Activated CD8-positive, alpha-beta T cell treated with anti-CD3 and anti-CD28 coated beads for 36 hours (primary cell): ENCODE results near the gene HOXA1. TPM values are rescaled to one million over a fixed set of nuclear protein-coding genes. Genes with fewer than 3 reads are reported as not detected.

Experiments
- ATAC-seq: fragments of 200-7000 bp; cut with Tn5 transposase; one replicate; pipeline ENCODE4 v1.10.0; 2021; ENCODE audit warnings: mild to moderate bottlenecking, moderate library complexity
- CTCF ChIA-PET: fragments of 350-600 bp; sonication (Branson Sonifier 250); formaldehyde crosslinking; loops from one replicate; lab custom pipeline; 2021; ENCODE audit warnings: antibody characterized with exemption; lab: Charles Lee
- POLR2A ChIA-PET: fragments of 350-600 bp; sonication (Branson Sonifier 250); formaldehyde crosslinking; loops from one replicate; lab custom pipeline; 2021; ENCODE audit warnings: antibody characterized with exemption; lab: Charles Lee
- DNase-seq: peaks from one replicate; pipeline ENCODE4 v3.0.0-alpha.2; 2020
- H3K27ac Mint-ChIP-seq: one replicate; pipeline ENCODE4 v1.8.0; 2021; ENCODE audit warnings: mild to moderate bottlenecking, mixed read lengths
- H3K27me3 Mint-ChIP-seq: one replicate; pipeline ENCODE4 v1.8.0; 2021; ENCODE audit warnings: mixed read lengths
- H3K36me3 Mint-ChIP-seq: one replicate; pipeline ENCODE4 v1.8.0; 2021; ENCODE audit warnings: low read depth, mixed read lengths
- H3K4me1 Mint-ChIP-seq: one replicate; pipeline ENCODE4 v1.8.0; 2021; ENCODE audit warnings: low read depth, mixed read lengths
- H3K4me3 Mint-ChIP-seq: one replicate; pipeline ENCODE4 v1.8.0; 2021; ENCODE audit warnings: mild to moderate bottlenecking, moderate library complexity, mixed read lengths
- H3K9me3 Mint-ChIP-seq: one replicate; pipeline ENCODE4 v1.8.0; 2021; ENCODE audit warnings: mixed read lengths
- intact Hi-C: fragments of 100-400 bp; cut with micrococcal nuclease; formaldehyde crosslinking; loops from one replicate; pipeline ENCODE4 v1.10.0; 2022
- total RNA-seq, 2 experiments: library from RNA; stranded (reverse); gene quantifications; one replicate each; pipeline ENCODE4 v1.2.3, GENCODE V29; 2021
- TF ChIP-seq, protein P1 (sequence below): fragments of 200-600 bp; IDR thresholded peaks from one replicate; pipeline ENCODE4 v1.8.0; 2022; ENCODE audit warnings: antibody characterized with exemption, mild to moderate bottlenecking

The HOXA1 gene
- total RNA-seq, 2 experiments from 2014 or later, result 0.25 TPM

DNA sequence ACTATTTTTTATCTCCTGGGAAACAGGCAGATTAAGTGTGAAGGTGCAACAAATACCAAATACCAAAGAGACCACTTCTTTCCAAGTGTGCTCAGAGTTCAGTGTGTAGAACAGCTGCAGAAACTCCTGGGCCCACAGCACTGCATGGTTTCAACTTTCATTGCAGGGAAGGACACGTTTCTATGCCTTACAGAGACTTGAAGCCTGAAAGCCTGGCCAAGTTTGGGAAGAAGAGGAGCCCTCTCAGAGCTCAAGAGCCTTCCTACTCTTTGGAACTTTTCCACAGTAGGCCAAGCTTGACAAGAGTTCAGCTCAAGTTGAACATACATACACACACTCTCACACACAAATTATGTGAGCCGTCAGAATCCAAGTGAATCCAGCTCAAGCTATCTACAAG, 32.2 kb upstream of the HOXA1 start:
- ATAC-seq, result no peak
- Mint-ChIP-seq H3K36me3 (peaks cover 3% of the 10 kb centered on the region), H3K4me1 (no peaks in the 10 kb centered on the region), H3K27me3 (peaks cover 23% of the 10 kb centered on the region), H3K9me3 (no peaks in the 10 kb centered on the region), H3K27ac (no peak overlapping the region), H3K4me3 (no peak overlapping the region)
- no peak for DNase-seq
- POLR2A ChIA-PET, result no interaction called here
- TF ChIP-seq, protein P1, sequence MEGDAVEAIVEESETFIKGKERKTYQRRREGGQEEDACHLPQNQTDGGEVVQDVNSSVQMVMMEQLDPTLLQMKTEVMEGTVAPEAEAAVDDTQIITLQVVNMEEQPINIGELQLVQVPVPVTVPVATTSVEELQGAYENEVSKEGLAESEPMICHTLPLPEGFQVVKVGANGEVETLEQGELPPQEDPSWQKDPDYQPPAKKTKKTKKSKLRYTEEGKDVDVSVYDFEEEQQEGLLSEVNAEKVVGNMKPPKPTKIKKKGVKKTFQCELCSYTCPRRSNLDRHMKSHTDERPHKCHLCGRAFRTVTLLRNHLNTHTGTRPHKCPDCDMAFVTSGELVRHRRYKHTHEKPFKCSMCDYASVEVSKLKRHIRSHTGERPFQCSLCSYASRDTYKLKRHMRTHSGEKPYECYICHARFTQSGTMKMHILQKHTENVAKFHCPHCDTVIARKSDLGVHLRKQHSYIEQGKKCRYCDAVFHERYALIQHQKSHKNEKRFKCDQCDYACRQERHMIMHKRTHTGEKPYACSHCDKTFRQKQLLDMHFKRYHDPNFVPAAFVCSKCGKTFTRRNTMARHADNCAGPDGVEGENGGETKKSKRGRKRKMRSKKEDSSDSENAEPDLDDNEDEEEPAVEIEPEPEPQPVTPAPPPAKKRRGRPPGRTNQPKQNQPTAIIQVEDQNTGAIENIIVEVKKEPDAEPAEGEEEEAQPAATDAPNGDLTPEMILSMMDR, result no peak
- intact Hi-C loops, result no loop called here
- CTCF ChIA-PET, result interaction anchor here (1.1 to 1.9 kb wide), 3 partner anchors 22 to 51 kb away, joined by 3 to 5 read pairs (median 3); no protein-coding TSS in a partner anchor

DNA sequence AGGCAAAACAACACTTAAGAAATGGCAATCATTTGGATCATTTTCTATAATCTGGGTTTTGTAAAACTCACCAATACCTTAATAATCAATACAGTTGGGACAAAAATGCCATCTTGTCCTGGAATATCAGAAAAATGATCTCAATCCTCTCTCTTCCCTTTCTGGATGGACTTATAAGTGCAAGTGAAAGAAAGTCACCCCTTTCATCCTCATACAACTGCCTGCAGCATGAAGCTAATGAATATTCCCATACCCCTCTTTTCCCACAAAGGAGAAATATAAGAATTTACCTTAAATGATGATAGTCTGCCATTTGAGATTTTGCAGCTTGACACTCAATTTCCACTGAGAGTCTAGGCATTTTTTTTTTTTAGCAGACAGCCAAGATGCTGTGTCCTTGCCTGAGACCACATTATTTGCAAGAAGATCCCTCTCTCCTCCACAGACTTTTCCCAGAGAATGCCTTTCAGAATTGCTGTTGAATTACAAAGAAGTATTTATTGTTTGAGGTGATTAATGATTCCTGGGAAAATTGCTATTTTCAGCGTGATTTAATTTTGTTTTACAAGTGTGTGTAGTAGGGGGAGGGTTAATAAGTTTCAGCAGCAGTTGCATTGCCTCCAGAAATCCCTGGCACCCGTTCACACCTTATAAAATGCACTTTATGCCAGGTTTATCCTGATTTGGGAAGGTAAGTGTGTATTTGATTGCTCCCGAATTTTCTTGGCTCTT, 31.0 kb upstream of the HOXA1 start:
- Mint-ChIP-seq H3K4me1 (no peaks in the 10 kb centered on the region), H3K9me3 (no peaks in the 10 kb centered on the region), H3K4me3 (no peak overlapping the region), H3K27me3 (peaks cover 16% of the 10 kb centered on the region), H3K27ac (no peak overlapping the region), H3K36me3 (peaks cover 3% of the 10 kb centered on the region)
- intact Hi-C loops, result no loop called here
- ChIA-PET POLR2A (interaction anchor here (0.7 kb wide), 1 partner anchor 37 kb away, joined by 3 read pairs; no protein-coding TSS in a partner anchor), CTCF (no interaction called here)
- TF ChIP-seq, protein P1, result no peak
- ATAC-seq (no peak), DNase-seq (no peak)

DNA sequence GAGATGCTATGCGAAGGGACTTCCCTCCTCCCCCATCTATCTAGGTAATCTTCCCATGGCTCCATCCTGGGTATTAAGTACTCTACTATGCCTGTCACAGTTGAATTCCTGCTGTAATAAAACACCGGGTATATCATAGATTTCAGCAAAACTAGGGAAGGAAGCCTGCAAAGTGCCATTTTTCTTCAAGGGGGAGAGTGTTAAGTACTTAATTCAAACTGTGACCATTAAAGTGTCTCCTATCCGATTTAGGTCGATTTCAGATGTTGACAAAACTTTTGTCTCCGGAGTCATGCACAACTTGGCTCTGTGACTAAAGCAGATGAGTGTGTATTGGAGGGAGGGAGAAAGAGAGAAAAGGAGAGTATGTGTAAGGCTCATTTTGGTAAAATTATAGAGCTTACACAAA, 30.2 kb upstream of the HOXA1 start:
- H3K27ac Mint-ChIP-seq, result no peak overlapping the region
- H3K27me3 Mint-ChIP-seq, result peaks cover 12% of the 10 kb centered on the region
- no peak for ATAC-seq
- H3K36me3 Mint-ChIP-seq, result no peaks in the 10 kb centered on the region
- intact Hi-C loops, result no loop called here
- TF ChIP-seq, protein P1, result no peak
- no peaks in the 10 kb centered on the region for H3K4me1 Mint-ChIP-seq
- ChIA-PET POLR2A (interaction anchor here (0.7 kb wide), 1 partner anchor 37 kb away, joined by 3 read pairs; no protein-coding TSS in a partner anchor), CTCF (no interaction called here)
- H3K9me3 Mint-ChIP-seq, result no peaks in the 10 kb centered on the region
- no peak for DNase-seq
- H3K4me3 Mint-ChIP-seq, result no peak overlapping the region

DNA sequence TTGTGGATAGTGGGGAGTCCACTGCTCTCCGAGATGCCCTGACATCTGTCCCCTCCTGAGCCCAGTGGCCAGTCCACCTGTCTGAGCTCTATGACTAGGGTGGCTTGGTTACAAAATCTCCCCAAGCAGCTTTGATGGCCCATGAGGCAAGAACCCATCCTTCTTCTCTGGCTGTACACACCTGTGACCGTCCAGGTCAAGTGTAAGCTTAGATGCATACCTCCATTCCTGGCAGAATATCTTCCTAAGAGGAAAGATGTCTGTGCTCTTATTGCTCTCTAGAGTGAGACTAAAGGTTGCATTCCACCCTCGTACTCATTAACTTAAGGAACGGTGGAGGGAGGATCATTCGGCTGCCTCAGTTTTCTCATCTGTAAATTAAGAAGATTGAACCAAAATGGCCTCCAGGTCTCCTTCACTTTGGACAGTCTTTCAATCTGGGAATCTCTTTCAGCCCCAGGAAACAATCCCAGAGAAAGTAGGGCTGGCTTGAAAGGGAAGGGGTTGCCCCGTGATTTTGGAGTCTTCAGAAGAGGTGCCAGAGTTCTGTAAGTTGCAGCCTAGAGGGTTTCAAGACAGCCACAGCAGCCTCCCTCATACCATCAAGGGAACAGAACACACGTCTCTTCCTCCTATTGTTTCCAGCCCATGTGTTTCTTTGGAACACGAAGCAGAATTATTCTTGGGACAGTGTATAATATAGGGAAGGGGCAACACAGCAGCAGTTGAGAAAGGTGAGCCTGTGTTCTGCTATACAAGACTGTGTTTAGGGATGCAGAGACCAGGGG, 29.3 kb upstream of the HOXA1 start:
- ChIA-PET POLR2A (no interaction called here), CTCF (no interaction called here)
- Mint-ChIP-seq H3K4me3 (no peak overlapping the region), H3K36me3 (no peaks in the 10 kb centered on the region), H3K27me3 (peaks cover 12% of the 10 kb centered on the region), H3K9me3 (no peaks in the 10 kb centered on the region), H3K27ac (no peak overlapping the region), H3K4me1 (no peaks in the 10 kb centered on the region)
- ATAC-seq (no peak), DNase-seq (no peak)
- intact Hi-C loops, result no loop called here
- TF ChIP-seq, protein P1, result no peak
